Myocyte (in vitro differentiated cells): ENCODE results near the gene TYRO3. TPM values are rescaled to one million over a fixed set of nuclear protein-coding genes. Genes with fewer than 3 reads are reported as not detected.
A peak's percentile ranks its signal among the peaks of the same experiment; 100 is the strongest.

Source experiments
- DNase-seq: peaks from one replicate; pipeline ENCODE4 v3.0.0-alpha.2; 2012; ENCODE audit warnings: low read depth
- total RNA-seq: library from RNA; depleted of rRNA; stranded (reverse); fragments of >200 nt; gene quantifications from 2 replicates; pipeline ENCODE4 v1.2.3, GENCODE V29; 2014

The TYRO3 gene
- total RNA-seq, 1 donor from 2014 or later, result 9.6 TPM

DNA sequence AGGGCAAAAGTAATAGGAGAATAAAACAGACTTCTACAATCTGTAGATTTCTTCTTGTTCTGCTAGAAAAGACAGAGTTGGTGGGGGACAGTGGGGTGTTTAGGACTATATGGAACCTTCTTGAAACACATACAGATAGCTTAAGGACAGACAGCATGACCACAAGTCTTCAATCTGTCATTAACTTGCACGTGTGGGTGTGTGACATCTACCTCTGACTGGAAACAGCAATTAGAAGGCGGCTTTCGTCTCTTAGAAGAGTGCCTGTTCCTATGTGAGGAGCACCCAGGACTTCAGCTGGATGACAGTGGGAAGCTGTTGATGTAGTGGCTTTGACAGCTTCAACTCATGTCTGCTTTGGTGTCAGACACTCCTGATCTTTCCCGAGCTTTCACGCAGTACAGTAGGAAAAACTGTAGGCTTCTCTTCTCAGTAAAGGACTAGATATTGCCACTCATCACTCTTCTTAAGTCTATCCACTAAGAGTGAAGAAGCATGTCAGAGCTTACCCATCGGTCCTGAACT is 44.5 kb downstream of the TYRO3 start:
- no peak for DNase-seq

DNA sequence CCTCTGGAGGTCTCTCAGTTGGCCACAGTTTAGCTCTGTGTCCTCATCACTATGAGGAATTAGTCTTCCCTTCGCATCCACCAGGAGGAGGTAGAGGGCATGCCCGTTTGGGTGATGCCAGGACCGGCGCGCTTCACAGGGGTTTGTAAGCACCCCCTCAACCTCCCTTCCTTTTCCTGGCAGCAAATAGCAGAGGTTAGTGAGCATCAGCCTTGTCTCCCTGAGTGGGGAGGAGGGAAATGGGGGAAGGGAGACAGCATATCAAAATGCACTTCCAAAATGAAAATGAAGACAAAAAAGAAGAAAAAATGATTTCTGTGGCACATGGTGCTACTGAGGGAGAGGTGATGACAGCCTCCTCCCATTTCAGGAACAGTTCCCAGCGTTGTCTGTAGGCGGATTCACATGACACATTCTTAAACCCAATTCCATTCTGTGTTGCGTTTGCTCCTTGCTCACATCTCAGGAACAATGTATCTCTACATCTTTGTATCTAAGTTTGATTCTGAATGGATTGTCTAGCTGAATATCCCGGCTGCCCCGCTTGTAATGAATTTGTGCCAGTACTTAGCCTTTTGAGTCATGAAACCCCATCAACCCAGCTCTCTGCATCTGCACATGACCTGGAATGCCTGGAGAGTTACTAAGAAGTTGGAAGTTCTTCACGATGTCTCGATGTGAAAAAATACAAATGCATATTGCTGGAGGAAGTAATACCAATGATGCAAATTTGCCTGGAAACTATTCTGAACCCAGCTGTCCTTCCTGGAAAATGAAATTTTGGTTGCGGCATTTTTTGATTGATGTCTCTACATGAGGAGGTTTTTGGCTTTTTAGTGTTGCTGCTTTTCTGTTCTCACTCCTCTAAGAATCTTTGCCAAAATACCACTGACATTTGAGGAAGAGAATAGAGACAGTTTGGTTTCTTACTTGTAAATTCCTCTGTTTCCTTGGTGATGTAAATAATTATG is 45.2 kb downstream of the TYRO3 start:
- peak; percentile 78 for DNase-seq

GRCh38 chr15:41605566-41605965 is 46.6 kb downstream of the TYRO3 start:
- no peak for DNase-seq

- DNase-seq, result peak; percentile 50
Measured at GRCh38 chr15:41606997-41607396, 48.0 kb downstream of the TYRO3 start.

- no peak for DNase-seq
Measured at GRCh38 chr15:41609123-41609522, 50.1 kb downstream of the TYRO3 start.

GRCh38 chr15:41610048-41610447 is 51.0 kb downstream of the TYRO3 start:
- no peak for DNase-seq

- no peak for DNase-seq
Measured at GRCh38 chr15:41620536-41621199, 61.7 kb downstream of the TYRO3 start.

- DNase-seq, result peak; percentile 80
Measured at GRCh38 chr15:41621200-41622193, 62.5 kb downstream of the TYRO3 start.

GRCh38 chr15:41622901-41623300 is 63.9 kb downstream of the TYRO3 start:
- DNase-seq, result no peak

DNA sequence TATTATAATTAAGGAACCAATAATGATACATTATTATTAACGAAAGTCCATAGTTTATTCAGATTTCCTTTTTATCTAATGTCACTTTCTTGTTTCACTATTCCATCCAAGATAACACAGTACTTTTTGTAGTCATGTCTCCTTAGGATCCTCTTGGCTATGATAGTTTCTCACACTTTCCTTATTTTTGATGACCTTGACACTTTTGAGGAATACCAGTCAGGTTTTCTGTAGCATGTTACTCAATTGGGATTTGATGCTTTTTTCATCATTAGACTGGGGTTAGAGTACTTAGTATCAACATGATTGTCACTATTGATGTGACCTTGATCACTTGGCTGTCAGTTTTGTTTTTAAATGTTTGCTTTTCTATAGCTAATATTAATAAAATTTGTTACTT is 68.2 kb downstream of the TYRO3 start:
- no peak for DNase-seq

DNA sequence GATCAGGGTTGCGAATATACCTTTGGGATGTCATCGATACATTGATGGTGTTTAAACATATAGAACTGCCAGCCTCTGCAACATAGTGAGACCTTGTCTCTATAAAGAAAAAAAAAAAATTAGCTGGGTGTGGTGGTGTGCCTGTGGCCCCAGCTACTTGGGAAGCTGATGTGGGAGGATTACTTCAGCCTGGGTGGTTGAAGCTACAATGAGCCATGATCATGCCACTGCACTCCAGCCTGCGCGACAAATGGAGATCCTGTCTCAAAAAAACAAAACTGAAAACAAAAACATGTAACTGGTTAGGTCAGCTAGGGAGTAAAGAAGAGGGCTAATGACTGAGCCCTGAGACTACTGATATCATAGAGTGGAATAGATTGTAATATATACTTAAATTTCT is 70.5 kb downstream of the TYRO3 start:
- no peak for DNase-seq

DNA sequence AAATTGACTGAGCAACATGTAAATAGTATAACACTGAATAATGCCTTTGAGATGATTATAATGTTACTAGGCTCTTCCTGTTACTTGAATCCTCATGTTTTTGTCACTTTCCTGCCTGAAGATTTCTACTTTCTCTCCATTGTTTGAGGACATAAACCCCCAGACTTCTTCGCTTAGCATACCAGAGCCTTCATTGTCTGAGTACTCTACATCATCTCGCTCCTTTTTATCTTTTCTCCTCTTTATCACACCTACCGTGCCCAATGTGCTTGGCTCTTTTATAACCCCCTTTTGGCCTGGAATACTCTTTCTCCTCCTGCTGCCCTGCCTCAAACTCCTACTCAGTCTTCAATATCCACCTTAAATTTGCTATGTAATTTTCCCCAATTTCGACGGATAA is 70.9 kb downstream of the TYRO3 start:
- DNase-seq, result no peak

- DNase-seq, result no peak
Measured at GRCh38 chr15:41630616-41631217, 71.7 kb downstream of the TYRO3 start.

DNA sequence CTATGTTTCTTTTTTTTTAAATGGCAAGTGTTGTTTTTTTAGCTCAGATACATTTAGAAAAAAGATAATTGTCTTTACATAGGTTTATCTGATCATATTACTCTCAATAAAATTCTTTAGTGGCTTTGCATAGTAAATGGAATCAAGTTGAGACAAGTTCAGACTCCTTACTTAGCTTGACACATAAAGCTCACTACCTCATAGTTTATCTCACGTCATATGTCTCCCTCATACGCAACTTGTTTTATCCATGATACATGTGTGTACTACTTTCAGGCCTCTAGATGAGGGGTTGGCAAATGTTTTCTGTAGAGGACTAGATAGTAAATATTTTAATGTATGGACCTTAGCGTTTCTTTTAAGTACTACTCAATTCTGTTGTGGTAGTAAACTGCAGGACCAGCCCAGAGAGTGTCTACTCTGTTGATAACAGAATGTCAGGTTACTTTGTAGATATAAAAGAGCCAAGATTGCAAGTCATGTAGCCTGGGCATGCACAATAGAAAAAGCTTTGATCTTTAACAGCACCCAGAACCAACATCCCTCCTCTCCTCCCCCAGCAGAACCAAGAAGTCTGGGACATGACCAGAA is 73.0 kb downstream of the TYRO3 start:
- DNase-seq, result no peak

Other genes with a start within 250 kb of the TYRO3 start
- 0.78 TPM in 1 of 2 replicates, not detected in the other for gene OIP5, start 226.6 kb upstream of the TYRO3 start, total RNA-seq
- gene NUSAP1, start 226.3 kb upstream of the TYRO3 start, total RNA-seq, result 6.6 and 11.3 TPM in 2 replicates
- 42.1 and 50.1 TPM in 2 replicates for gene NDUFAF1, start 156.7 kb upstream of the TYRO3 start, total RNA-seq
- 19.4 and 21.2 TPM in 2 replicates for gene RTF1, start 142.1 kb upstream of the TYRO3 start, total RNA-seq
- gene ITPKA, start 65.3 kb upstream of the TYRO3 start, total RNA-seq, result 6.2 and 10.7 TPM in 2 replicates
- 6.4 and 6.6 TPM in 2 replicates for gene LTK, start 45.4 kb upstream of the TYRO3 start, total RNA-seq
- gene RPAP1, start 15.0 kb upstream of the TYRO3 start, total RNA-seq, result 15.9 and 20.4 TPM in 2 replicates
- gene MGA, start 101.2 kb downstream of the TYRO3 start, total RNA-seq, result 21.4 and 27.5 TPM in 2 replicates
- gene MAPKBP1, start 215.3 kb downstream of the TYRO3 start, total RNA-seq, result 11.1 and 14.9 TPM in 2 replicates